Measurements from ENCODE around the gene TMEFF1.

DNA sequence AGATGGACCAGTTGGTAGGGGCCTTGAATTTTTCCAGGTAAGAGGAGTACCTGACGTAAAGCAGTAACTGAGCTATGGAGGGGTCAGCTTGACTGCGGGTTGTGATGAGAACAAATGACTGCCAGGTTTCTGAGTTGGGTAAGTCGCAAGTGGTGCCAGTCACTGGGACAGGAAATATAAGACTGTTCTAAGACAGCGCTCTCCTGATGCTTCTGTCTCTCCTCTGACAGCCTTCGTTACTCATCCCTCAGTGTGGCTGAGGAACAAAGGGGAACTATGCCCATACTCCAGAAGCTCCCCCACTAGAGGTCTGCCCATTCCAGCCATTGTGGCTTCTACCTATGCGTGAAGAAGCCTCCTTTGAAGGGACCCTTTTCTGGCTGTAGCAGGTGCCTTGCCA is 118.2 kb downstream of the TMEFF1 start:
- TF ChIP-seq CTCF (IDR thresholded peaks at IDR 0.05): no peak
- TF ChIP-seq POLR2A (IDR thresholded peaks at IDR 0.05): no peak

Data from body of pancreas (tissue), 4 donors.